Activated naive CD8-positive, alpha-beta T cell treated with anti-CD3 and anti-CD28 coated beads, Interleukin-2, amount 50 U/mL, for 16 hours (primary cell): ENCODE data around the gene GLMP.
A peak's percentile ranks its signal among the peaks of the same experiment; 100 is the strongest.
"Not testable (repeated sequence)": the region's sequence is repeated elsewhere in the genome, so short reads cannot be mapped to it uniquely, and the experiment has no call there.

Experiments
- DNase-seq: peaks from one replicate; pipeline ENCODE4 v3.0.0-alpha.2; 2020; ENCODE audit warnings: low read depth, low spot score

The GLMP gene

GRCh38 chr1:156295391-156295947 lies at the start of gene GLMP:
Gene GLMP (minus strand): TSS chr1:156295679. CDS start chr1:156295645, 34 bp downstream.
- no peak for DNase-seq

- DNase-seq = no peak
Measured at GRCh38 chr1:156344409-156344808, 48.9 kb upstream of the GLMP start.

GRCh38 chr1:156342166-156342955 lies 46.9 kb upstream of the GLMP start:
- no peak for DNase-seq

GRCh38 chr1:156338180-156338976 lies 42.9 kb upstream of the GLMP start, which contains the start of the genes CCT3 and TSACC:
Gene CCT3 (minus strand): TSS chr1:156338292. CDS start chr1:156338184, 108 bp downstream.
Gene TSACC (plus strand): TSS chr1:156338526. CDS start chr1:156339758, 1,232 bp downstream.
- peak; percentile 97 for DNase-seq

- no peak for DNase-seq
Measured at GRCh38 chr1:156337888-156338179, 42.4 kb upstream of the GLMP start.

- DNase-seq = no peak
Measured at GRCh38 chr1:156337052-156337887, 41.8 kb upstream of the GLMP start.

GRCh38 chr1:156336242-156336641 lies 40.8 kb upstream of the GLMP start:
- DNase-seq = no peak

GRCh38 chr1:156323179-156323578 lies 27.7 kb upstream of the GLMP start:
- not testable (repeated sequence) for DNase-seq

- DNase-seq = no peak
Measured at GRCh38 chr1:156320560-156320959, 25.1 kb upstream of the GLMP start.

- no peak for DNase-seq
Measured at GRCh38 chr1:156319664-156320063, 24.2 kb upstream of the GLMP start.

GRCh38 chr1:156316909-156317308 lies 21.4 kb upstream of the GLMP start:
- DNase-seq = no peak

- no peak for DNase-seq
Measured at GRCh38 chr1:156310962-156311361, 15.5 kb upstream of the GLMP start.

- DNase-seq = no peak
Measured at GRCh38 chr1:156308078-156308477, 12.6 kb upstream of the GLMP start.

GRCh38 chr1:156305215-156305614 lies 9.7 kb upstream of the GLMP start:
- DNase-seq = no peak

- no peak for DNase-seq
Measured at GRCh38 chr1:156303241-156303640, 7.8 kb upstream of the GLMP start.

- DNase-seq = no peak
Measured at GRCh38 chr1:156298852-156299357, 3.4 kb upstream of the GLMP start, which contains the start of gene VHLL. Gene VHLL (minus strand): TSS chr1:156299307. CDS start chr1:156299189, 118 bp downstream.

- no peak for DNase-seq
Measured at GRCh38 chr1:156293895-156294294, 1.6 kb downstream of the GLMP start.

GRCh38 chr1:156293098-156293434 lies 2.4 kb downstream of the GLMP start:
- DNase-seq = no peak

GRCh38 chr1:156291226-156292061 lies 4.0 kb downstream of the GLMP start:
- DNase-seq = no peak

- no peak for DNase-seq
Measured at GRCh38 chr1:156289857-156290256, 5.6 kb downstream of the GLMP start.
